GM19099 (cell line): ENCODE results near the gene BMP8A.

Source experiments
- POLR2A ChIP-seq: IDR thresholded peaks from 3 replicates; pipeline ENCODE4 v1.6.1; 2011; ENCODE audit warnings: low read depth; ENCODE audit not compliant: insufficient read length; ENCODE audit errors: extremely low read depth

BMP8A gene

DNA sequence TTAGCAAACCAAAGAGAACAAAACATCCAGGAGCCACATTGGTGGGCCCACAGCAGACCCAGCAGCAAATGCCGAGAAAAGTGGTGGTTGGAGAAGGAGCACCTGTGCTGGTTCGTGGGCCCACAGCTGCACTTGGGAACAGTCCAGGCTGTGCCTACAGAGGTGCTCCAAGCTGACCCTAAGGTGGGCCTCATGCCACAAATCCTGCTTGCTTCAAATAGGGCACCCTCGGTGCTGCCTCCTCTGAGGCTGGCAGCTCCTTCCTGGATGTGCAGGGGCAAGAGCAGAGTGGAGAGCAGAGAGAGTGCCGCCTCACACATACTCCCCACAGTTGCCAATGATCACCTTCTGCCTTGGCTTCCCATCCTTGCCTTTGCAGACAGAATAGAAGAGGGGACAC, 40.1 kb downstream of the BMP8A start:
- no peak for TF ChIP-seq POLR2A

DNA sequence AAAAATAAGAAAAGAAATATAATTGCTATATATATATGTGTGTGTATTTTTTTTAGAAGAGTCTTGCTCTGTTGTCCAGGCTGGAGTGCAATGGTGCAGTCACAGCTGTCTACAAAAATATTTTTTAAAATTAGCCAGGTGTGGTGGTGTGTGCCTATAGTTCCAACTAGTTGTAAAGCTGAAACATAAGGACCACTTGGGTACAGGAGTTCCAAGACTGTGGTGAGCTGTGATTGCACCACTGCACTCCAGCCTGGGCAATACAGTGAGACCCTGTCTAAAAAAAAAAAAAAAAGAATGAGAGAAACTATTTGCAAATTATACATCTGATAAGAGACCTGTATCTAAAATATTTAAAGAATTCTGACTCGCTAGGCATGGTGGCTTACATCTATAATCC, 42.0 kb downstream of the BMP8A start:
- no peak for TF ChIP-seq POLR2A

DNA sequence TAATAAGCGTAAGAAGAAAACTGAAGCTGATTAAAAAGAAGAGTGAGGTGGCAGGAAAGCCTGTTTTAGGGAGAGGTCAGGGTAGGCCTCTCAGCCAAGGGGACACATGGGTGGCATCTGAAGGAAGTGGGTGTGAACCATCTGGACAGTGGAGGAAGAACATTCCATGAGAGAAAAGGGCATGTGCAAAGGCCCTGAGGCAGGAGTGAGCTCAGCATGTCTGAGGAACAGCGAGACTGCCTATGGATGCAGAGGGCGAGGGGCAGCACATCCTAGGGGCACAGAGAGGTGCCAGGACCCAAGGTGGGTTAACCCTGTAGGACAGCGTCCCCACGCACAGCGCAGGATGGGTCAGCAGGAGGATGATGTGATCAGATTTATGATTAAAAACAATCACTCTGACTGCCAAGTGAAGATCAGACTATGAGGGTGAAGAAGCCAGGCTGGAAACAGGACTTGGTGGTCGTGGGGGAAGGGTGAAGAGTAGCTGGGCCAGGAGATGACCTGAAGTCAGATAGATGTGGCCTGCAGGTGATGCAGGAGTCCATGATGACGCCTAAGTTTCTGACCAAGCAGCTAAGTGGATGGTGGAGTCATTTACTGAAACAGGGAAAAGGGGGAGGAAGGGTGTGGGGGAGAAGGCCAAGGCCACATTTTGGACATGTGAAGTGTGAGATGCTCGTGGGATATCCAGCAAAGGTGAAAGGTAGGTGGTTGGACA, 47.3 kb downstream of the BMP8A start:
- TF ChIP-seq POLR2A: no peak

- TF ChIP-seq POLR2A: no peak
These were observed 47.9 kb downstream of the BMP8A start for GRCh38 chr1:39539252-39539790.

- TF ChIP-seq POLR2A: no peak
These were observed 49.1 kb downstream of the BMP8A start for GRCh38 chr1:39540504-39541031.

GRCh38 chr1:39542924-39543323, 51.5 kb downstream of the BMP8A start:
- no peak for TF ChIP-seq POLR2A

GRCh38 chr1:39544327-39544726, 52.9 kb downstream of the BMP8A start:
- no peak for TF ChIP-seq POLR2A

GRCh38 chr1:39545531-39545930, 54.1 kb downstream of the BMP8A start:
- TF ChIP-seq POLR2A: no peak

- TF ChIP-seq POLR2A: no peak
These were observed 62.8 kb downstream of the BMP8A start for GRCh38 chr1:39554277-39554676.

- TF ChIP-seq POLR2A: no peak
These were observed 69.8 kb downstream of the BMP8A start for GRCh38 chr1:39561279-39561678.

DNA sequence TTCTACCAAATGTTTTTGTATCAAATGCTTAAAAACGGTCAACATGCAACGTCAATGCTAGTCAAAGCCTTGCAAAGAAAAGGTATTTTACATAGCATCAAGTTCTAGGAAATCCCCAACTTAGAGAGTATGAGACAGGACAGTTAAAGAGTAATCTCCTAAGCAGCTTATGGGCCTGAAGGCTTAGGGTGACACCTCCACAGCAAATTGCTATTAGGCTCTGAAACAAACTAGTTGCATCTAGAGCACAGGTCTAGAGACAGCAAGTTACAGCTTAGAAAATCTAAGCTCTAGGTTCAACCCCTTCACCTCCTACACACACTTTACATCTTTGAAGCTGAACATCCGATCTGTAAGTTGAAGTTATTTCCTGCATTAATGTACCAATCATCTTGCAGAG, 71.5 kb downstream of the BMP8A start:
- TF ChIP-seq POLR2A: no peak

- no peak for TF ChIP-seq POLR2A
These were observed 72.2 kb downstream of the BMP8A start for GRCh38 chr1:39563669-39564068.

DNA sequence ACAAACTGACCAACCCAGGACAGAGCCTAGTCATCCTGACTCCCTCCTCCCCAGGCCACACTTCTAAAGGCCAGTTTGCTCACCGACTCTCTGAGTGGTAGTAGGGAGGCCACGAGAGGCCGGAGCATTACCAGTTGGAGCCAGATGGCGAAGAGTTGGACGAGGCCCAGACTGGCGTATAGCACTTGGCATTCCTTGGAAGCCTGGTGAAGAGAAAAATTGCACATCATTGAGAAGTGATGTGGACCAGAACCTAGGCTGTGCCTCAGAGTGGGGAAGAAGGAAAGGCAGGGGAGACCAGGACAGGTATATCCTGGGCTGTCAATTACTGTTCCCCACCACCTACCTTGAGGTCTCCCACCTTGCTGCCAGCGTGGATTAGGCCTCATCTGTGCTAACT, 72.9 kb downstream of the BMP8A start:
- no peak for TF ChIP-seq POLR2A

GRCh38 chr1:39564941-39565340, 73.5 kb downstream of the BMP8A start:
- no peak for TF ChIP-seq POLR2A

DNA sequence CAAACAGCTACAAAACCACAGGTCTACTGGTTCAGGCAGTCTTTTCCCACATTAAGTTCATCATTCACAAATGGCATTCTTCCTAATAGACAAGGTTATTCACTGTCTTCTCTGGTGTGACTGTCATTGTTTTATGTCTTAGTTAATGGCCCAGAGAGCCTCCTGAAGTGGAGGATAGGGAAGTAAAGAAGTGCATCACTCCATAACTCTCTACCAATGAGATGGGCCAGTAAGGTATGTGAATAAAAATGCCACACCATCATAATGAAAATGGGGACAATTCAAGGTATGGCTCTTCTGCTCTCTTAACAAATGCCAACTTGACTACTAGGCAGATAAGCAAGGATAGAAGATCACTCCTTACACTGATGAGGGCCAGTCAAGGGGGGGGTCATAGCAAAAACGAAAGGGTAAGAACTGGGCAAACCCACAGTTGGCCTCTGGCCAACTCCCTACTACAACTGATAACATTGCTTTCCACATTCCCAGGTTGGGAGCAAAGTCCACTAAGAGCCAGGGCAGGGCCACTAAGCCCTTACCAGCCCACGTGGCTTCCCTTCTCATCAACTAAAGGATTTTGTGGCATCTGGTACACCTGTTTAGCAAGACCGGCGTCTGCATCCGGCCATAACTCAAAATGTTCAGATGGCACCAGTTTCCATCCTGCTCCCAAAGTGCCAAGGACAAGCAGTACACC, 75.2 kb downstream of the BMP8A start:
- TF ChIP-seq POLR2A: no peak

DNA sequence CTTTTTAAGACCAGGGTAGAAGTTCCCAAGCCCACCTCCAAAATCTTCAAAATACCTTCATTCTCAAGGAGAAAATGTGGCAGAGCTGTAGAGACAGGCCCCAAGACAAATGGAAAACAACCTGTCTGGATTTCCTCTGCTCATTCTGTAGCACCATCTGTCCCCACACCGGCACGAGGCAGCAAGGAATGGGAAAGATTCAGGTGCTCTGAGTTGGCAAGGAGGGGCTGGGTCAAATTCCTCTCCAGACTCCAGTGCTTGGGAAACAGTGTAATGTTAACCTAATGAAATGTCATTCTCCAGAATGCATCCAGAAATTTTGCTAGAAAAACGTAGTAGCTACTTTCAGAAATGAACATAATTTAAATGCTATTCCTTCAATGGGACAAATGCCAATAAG, 75.9 kb downstream of the BMP8A start:
- TF ChIP-seq POLR2A: no peak
